NCI-H2081 (cell line): ENCODE data around the gene TEDC2.
"Not testable (repeated sequence)": the region's sequence is repeated elsewhere in the genome, so short reads cannot be mapped to it uniquely, and the experiment has no call there.

ENCODE experiments used
- DNase-seq, 2 experiments: peaks; one replicate each; lab custom pipeline; 2025; lab: John Stamatoyannopoulos, UW

The TEDC2 gene

GRCh38 chr16:2459647-2460390 is at the start of gene TEDC2:
Gene TEDC2, plus strand, starts transcription at chr16:2460109. Its CDS starts 36 bp downstream, at chr16:2460145.
- peak; percentile 97 for DNase-seq

GRCh38 chr16:2415085-2415484 is 44.8 kb upstream of the TEDC2 start:
- DNase-seq: peak in 1 of 2 experiments; percentile 7

- DNase-seq: no peak
These were observed 39.9 kb upstream of the TEDC2 start for GRCh38 chr16:2420035-2420434.

GRCh38 chr16:2422123-2422867 is 37.6 kb upstream of the TEDC2 start:
- DNase-seq: no peak

GRCh38 chr16:2424061-2425007 is 35.6 kb upstream of the TEDC2 start:
- DNase-seq: no peak

GRCh38 chr16:2425008-2425518 is 34.8 kb upstream of the TEDC2 start:
- no peak for DNase-seq

- no peak for DNase-seq
These were observed 34.0 kb upstream of the TEDC2 start for GRCh38 chr16:2425825-2426430.

GRCh38 chr16:2426941-2427361 is 33.0 kb upstream of the TEDC2 start:
- DNase-seq: no peak

- no peak for DNase-seq
These were observed 32.4 kb upstream of the TEDC2 start for GRCh38 chr16:2427526-2427925.

GRCh38 chr16:2428051-2428783 is 31.7 kb upstream of the TEDC2 start:
- no peak for DNase-seq

GRCh38 chr16:2428784-2429033 is 31.2 kb upstream of the TEDC2 start:
- no peak for DNase-seq

- DNase-seq: peak; percentile 95 to 96
These were observed 30.7 kb upstream of the TEDC2 start, which contains the start of gene CCNF for GRCh38 chr16:2429034-2429770. Gene CCNF, plus strand, starts transcription at chr16:2429447. Its CDS starts 35 bp downstream, at chr16:2429482.

GRCh38 chr16:2429771-2430663 is 29.9 kb upstream of the TEDC2 start:
- peak in 1 of 2 experiments; percentile 27 for DNase-seq

- DNase-seq: no peak
These were observed 27.6 kb upstream of the TEDC2 start for GRCh38 chr16:2432286-2432685.

- DNase-seq: no peak
These were observed 27.0 kb upstream of the TEDC2 start for GRCh38 chr16:2432801-2433505.

GRCh38 chr16:2435236-2435635 is 24.7 kb upstream of the TEDC2 start:
- not testable (repeated sequence) for DNase-seq

GRCh38 chr16:2436110-2436509 is 23.8 kb upstream of the TEDC2 start:
- DNase-seq: no peak

- no peak for DNase-seq
These were observed 22.7 kb upstream of the TEDC2 start for GRCh38 chr16:2437032-2437790.
